BJ (cell line): ENCODE data around the gene DHRS1. TPM values are rescaled to one million over a fixed set of nuclear protein-coding genes. Genes with fewer than 3 reads are reported as not detected.

Experiments
- CTCF ChIA-PET: fragments of 350-600 bp; formaldehyde crosslinking; extraction: SDS; loops from one replicate; lab custom pipeline; 2021; ENCODE audit warnings: antibody characterized with exemption, inconsistent platforms; lab: Yijun Ruan, JAX
- POLR2A ChIA-PET: fragments of 300-600 bp; sonication (Branson Sonifier 250); formaldehyde crosslinking; extraction: SDS; loops from one replicate; lab custom pipeline; 2021; ENCODE audit warnings: antibody characterized with exemption; lab: Charles Lee
- DNase-seq: peaks from one replicate; pipeline ENCODE4 v3.0.0-alpha.2; 2011; ENCODE audit warnings: low read depth
- H3K27me3 ChIP-seq: 2 replicates; pipeline ENCODE4 v1.6.0; 2011; ENCODE audit warnings: low read length; ENCODE audit not compliant: control insufficient read depth, insufficient read depth
- H3K36me3 ChIP-seq: 2 replicates; pipeline ENCODE4 v1.5.1; 2011; ENCODE audit warnings: low read length; ENCODE audit not compliant: control insufficient read depth, insufficient read depth
- H3K4me3 ChIP-seq: 2 replicates; pipeline ENCODE4 v1.5.1; 2011; ENCODE audit warnings: low read depth, mild to moderate bottlenecking, control low read depth, low read length
- CTCF ChIP-seq: IDR thresholded peaks from 2 replicates; pipeline ENCODE4 v1.5.1; 2011; ENCODE audit warnings: low read depth, mild to moderate bottlenecking, control low read depth, inconsistent platforms, low read length, moderate library complexity; ENCODE audit not compliant: insufficient read depth
- polyA plus RNA-seq: library from polyadenylated mRNA; depleted of rRNA; stranded (reverse); fragments of >200 nt; gene quantifications from 2 replicates; pipeline ENCODE4 v1.2.3, GENCODE V29; 2011

DHRS1 gene
- polyA plus RNA-seq, 1 experiment = 57.1 TPM

- CTCF ChIA-PET = interaction anchor here (0.7 to 8.0 kb wide), 19 partner anchors 9 to 252 kb away, joined by 3 to 107 read pairs (median 7); partner anchors contain the start of genes CBLN3, DHRS1, KHNYN and NOP9
- peak within 1 kb of the TSS; percentile 25 for H3K4me3 ChIP-seq
Observed at GRCh38 chr14:24309538-24310264, 10.1 kb upstream of the DHRS1 start, which contains the start of gene LTB4R2. LTB4R2 (plus strand) TSS chr14:24310140; CDS start chr14:24310665, 525 bp downstream.

GRCh38 chr14:24308342-24309124, 9.0 kb upstream of the DHRS1 start:
- DNase-seq = no peak
- ChIA-PET POLR2A (interaction anchor here (1.0 to 1.1 kb wide), 2 partner anchors 113 to 123 kb away, joined by 3 read pairs; partner anchors contain the start of gene TM9SF1), CTCF (interaction anchor here (0.6 to 8.0 kb wide), 36 partner anchors 8 to 258 kb away, joined by 3 to 107 read pairs (median 4); partner anchors contain the start of genes DHRS1, MDP1, NOP9 and PSME1)
- no peak overlapping the region for H3K4me3 ChIP-seq
- TF ChIP-seq CTCF = no peak
- no peaks in the 10 kb centered on the region for H3K27me3 ChIP-seq
- peaks cover 17% of the 10 kb centered on the region for H3K36me3 ChIP-seq

More at GRCh38 chr14:24309538-24310264, 10.1 kb upstream of the DHRS1 start, which contains the start of gene LTB4R2:
- Histone ChIP-seq H3K36me3 (peaks cover 12% of the 10 kb centered on the region), H3K27me3 (no peaks in the 10 kb centered on the region)
- DNase-seq = no peak
- POLR2A ChIA-PET = interaction anchor here (1.1 kb wide), 1 partner anchor 114 kb away, joined by 3 read pairs; the partner anchor contains the start of gene TM9SF1
- TF ChIP-seq CTCF = no peak

- POLR2A ChIA-PET = interaction anchor here (1.0 kb wide), 1 partner anchor 124 kb away, joined by 3 read pairs; no protein-coding TSS in a partner anchor
- TF ChIP-seq CTCF = peak; percentile 96
- peaks cover 22% of the 10 kb centered on the region for H3K36me3 ChIP-seq
- H3K4me3 ChIP-seq = no peak within 1 kb of the TSS
- H3K27me3 ChIP-seq = no peaks in the 10 kb centered on the region
- CTCF ChIA-PET = interaction anchor here (0.6 to 8.0 kb wide), 41 partner anchors 9 to 257 kb away, joined by 3 to 107 read pairs (median 4); partner anchors contain the start of genes DHRS1, MDP1, NOP9 and PSME1
- DNase-seq = no peak
Observed at GRCh38 chr14:24307575-24308341, 8.2 kb upstream of the DHRS1 start, which contains the start of gene CIDEB. CIDEB (minus strand) TSS chr14:24307977; CDS start chr14:24307858, 119 bp downstream.

GRCh38 chr14:24307156-24307574, 7.6 kb upstream of the DHRS1 start:
- ChIA-PET POLR2A (no interaction called here), CTCF (interaction anchor here (0.8 to 8.0 kb wide), 23 partner anchors 9 to 134 kb away, joined by 3 to 107 read pairs (median 6); partner anchors contain the start of genes DHRS1, NOP9, RABGGTA and TINF2)
- peaks cover 25% of the 10 kb centered on the region for H3K36me3 ChIP-seq
- TF ChIP-seq CTCF = no peak
- no peak overlapping the region for H3K4me3 ChIP-seq
- no peaks in the 10 kb centered on the region for H3K27me3 ChIP-seq
- no peak for DNase-seq
